ENCODE data around the gene COL9A1.

The COL9A1 gene

GRCh38 chr6:70286905-70287304 is 16.0 kb downstream of the COL9A1 start:
- peaks cover 0 to 20% of the 10 kb centered on the region in 2 donors for H3K27me3 ChIP-seq
- no peak for DNase-seq
- no peak overlapping the region for H3K27ac ChIP-seq
- no peak for TF ChIP-seq CTCF (IDR thresholded peaks at IDR 0.05)
- intact Hi-C loops (cut with DNase I; ENCODE audit: low total_unique reads): no loop called here
- H3K4me3 ChIP-seq: no peak overlapping the region
- H3K9me3 ChIP-seq: no peaks in the 10 kb centered on the region
- peaks cover 0 to 13% (median 9%) of the 10 kb centered on the region in 4 donors for H3K4me1 ChIP-seq
- no peaks in the 10 kb centered on the region for H3K36me3 ChIP-seq

- no peaks in the 10 kb centered on the region for H3K9me3 ChIP-seq
- no peaks in the 10 kb centered on the region for H3K36me3 ChIP-seq
- no peak for TF ChIP-seq CTCF (IDR thresholded peaks at IDR 0.05)
- H3K27ac ChIP-seq: no peak overlapping the region
- H3K27me3 ChIP-seq: peaks cover 0 to 34% of the 10 kb centered on the region in 2 donors
- intact Hi-C loops (cut with DNase I; ENCODE audit: low total_unique reads): no loop called here
- peaks cover 0 to 13% (median 9%) of the 10 kb centered on the region in 4 donors for H3K4me1 ChIP-seq
- no peak overlapping the region for H3K4me3 ChIP-seq
- DNase-seq: no peak
Observed at GRCh38 chr6:70285201-70285600, 17.7 kb downstream of the COL9A1 start.

- peaks cover 0 to 13% (median 9%) of the 10 kb centered on the region in 4 donors for H3K4me1 ChIP-seq
- H3K36me3 ChIP-seq: no peaks in the 10 kb centered on the region
- peaks cover 0 to 35% of the 10 kb centered on the region in 2 donors for H3K27me3 ChIP-seq
- no peak for TF ChIP-seq CTCF (IDR thresholded peaks at IDR 0.05)
- H3K4me3 ChIP-seq: peak overlapping the region in 1 of 2 donors; percentile 1
- no peak for DNase-seq
- no peak overlapping the region for H3K27ac ChIP-seq
- intact Hi-C loops (cut with DNase I; ENCODE audit: low total_unique reads): no loop called here
- no peaks in the 10 kb centered on the region for H3K9me3 ChIP-seq
Observed at GRCh38 chr6:70282919-70283461, 19.9 kb downstream of the COL9A1 start.

GRCh38 chr6:70282312-70282918 is 20.5 kb downstream of the COL9A1 start:
- Histone ChIP-seq H3K27ac (no peak overlapping the region), H3K27me3 (peaks cover 0 to 35% of the 10 kb centered on the region in 2 donors), H3K4me1 (peaks cover 0 to 13% (median 9%) of the 10 kb centered on the region in 4 donors), H3K4me3 (peak overlapping the region in 1 of 2 donors; percentile 1), H3K36me3 (no peaks in the 10 kb centered on the region), H3K9me3 (no peaks in the 10 kb centered on the region)
- intact Hi-C loops (cut with DNase I; ENCODE audit: low total_unique reads): no loop called here
- DNase-seq: no peak
- TF ChIP-seq CTCF (IDR thresholded peaks at IDR 0.05): no peak

- Histone ChIP-seq H3K9me3 (no peaks in the 10 kb centered on the region), H3K27ac (no peak overlapping the region), H3K27me3 (peaks cover 0 to 35% of the 10 kb centered on the region in 2 donors), H3K4me3 (no peak overlapping the region), H3K36me3 (no peaks in the 10 kb centered on the region), H3K4me1 (peaks cover 0 to 13% (median 9%) of the 10 kb centered on the region in 4 donors)
- TF ChIP-seq CTCF (IDR thresholded peaks at IDR 0.05): no peak
- intact Hi-C loops (cut with DNase I; ENCODE audit: low total_unique reads): no loop called here
- no peak for DNase-seq
Observed at GRCh38 chr6:70281923-70282311, 21.0 kb downstream of the COL9A1 start.

All from tibial artery (tissue), 4 donors.